Measurements from ENCODE around the gene CNKSR3. TPM values are rescaled to one million over a fixed set of nuclear protein-coding genes. Genes with fewer than 3 reads are reported as not detected.

Gene CNKSR3
- total RNA-seq, 2 experiments from 2014 or later, result not detected

DNA sequence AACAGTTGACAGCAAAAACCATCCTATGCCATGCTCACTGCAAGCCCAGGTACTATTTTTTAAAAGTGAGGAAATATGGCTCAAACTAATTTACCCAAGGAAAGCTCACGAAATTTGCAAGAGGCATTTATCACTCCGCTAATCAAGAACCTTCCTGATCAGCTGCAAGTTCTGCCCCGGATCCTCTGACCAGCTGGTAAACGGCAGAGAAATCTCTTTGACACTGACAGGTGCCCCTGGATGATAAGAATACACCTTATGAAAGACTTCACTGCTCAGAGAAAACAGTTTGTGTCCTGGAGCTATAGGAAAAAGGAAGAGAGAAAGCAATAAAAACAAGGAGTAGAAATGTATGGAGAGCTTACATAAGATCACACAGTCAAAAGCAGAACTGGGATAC lies 6.4 kb downstream of the CNKSR3 start:
- Mint-ChIP-seq H3K9me3 (no peaks in the 10 kb centered on the region), H3K4me3 (no peak overlapping the region), H3K4me1 (peaks cover 3% of the 10 kb centered on the region), H3K27ac (no peak overlapping the region), H3K36me3 (no peaks in the 10 kb centered on the region), H3K27me3 (peaks cover 23% of the 10 kb centered on the region)
- DNase-seq, result no peak
- POLR2A ChIA-PET, result no interaction called here
- no peak for ATAC-seq (ENCODE audit: low read depth)

DNA sequence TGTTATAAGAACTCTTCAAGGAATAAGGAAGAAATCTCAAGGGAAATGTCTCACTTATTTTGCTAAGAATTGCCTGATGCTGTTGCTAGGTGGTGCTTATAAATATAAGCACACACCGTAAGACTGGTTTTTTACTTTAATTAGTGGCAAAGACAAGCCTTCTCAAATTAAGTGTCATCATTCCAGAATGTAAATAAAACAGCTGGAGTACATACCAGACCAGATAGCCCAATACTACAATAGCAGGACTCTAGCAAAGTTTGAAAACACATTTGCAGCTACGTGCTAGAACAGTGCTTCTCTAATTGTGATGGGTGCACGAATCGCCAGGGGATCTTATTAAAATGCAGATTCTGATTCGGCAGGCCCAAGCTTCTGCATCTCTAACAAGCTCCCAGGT lies 6.8 kb downstream of the CNKSR3 start:
- Mint-ChIP-seq H3K9me3 (no peaks in the 10 kb centered on the region), H3K4me1 (no peaks in the 10 kb centered on the region), H3K4me3 (no peak overlapping the region), H3K36me3 (no peaks in the 10 kb centered on the region), H3K27ac (no peak overlapping the region), H3K27me3 (peaks cover 19% of the 10 kb centered on the region)
- POLR2A ChIA-PET, result interaction anchor here (0.6 kb wide), 1 partner anchor 78 kb away, joined by 3 read pairs; no protein-coding TSS in a partner anchor
- ATAC-seq (ENCODE audit: low read depth), result no peak
- no peak for DNase-seq

DNA sequence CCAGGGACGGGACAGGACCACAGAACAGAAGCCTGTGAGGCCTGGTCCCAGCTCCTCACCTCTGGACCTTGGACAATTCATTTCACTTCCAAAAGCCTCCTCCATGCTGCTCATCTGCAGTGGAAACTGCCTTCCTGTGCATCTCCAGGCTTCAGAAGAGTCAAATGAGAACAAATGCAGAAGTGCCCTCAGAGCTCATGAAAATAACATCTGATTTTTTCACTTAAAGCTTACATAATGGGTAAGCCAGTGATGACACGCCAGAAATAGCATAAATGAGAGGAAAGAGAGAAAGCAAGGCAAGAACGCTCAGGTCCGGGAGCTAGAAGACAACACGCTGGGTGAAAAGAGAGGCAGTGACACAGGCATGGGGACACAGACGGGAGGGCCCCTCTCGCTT lies 7.9 kb downstream of the CNKSR3 start:
- no peaks in the 10 kb centered on the region for H3K36me3 Mint-ChIP-seq
- POLR2A ChIA-PET, result no interaction called here
- H3K27ac Mint-ChIP-seq, result no peak overlapping the region
- H3K4me3 Mint-ChIP-seq, result no peak overlapping the region
- no peaks in the 10 kb centered on the region for H3K9me3 Mint-ChIP-seq
- H3K4me1 Mint-ChIP-seq, result no peaks in the 10 kb centered on the region
- ATAC-seq (ENCODE audit: low read depth) (no peak), DNase-seq (no peak)
- peaks cover 9% of the 10 kb centered on the region for H3K27me3 Mint-ChIP-seq

DNA sequence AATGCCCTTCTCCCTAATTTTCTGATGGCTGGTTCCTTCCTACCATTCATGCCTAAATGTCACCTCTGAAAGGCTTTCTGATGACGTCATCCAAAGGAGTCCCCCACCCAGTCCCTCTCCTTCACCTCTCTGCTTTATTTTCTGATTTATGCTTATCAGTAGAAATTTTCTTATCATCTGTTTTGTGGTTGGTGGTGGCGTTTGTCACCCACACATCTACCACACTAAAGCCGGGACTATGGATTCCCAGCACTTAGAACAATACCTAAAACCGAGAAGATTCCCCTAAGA lies 9.0 kb downstream of the CNKSR3 start:
- ATAC-seq (ENCODE audit: low read depth) (no peak), DNase-seq (no peak)
- Mint-ChIP-seq H3K27ac (no peak overlapping the region), H3K4me1 (no peaks in the 10 kb centered on the region), H3K36me3 (no peaks in the 10 kb centered on the region), H3K9me3 (no peaks in the 10 kb centered on the region), H3K27me3 (peaks cover 4% of the 10 kb centered on the region), H3K4me3 (no peak overlapping the region)
- POLR2A ChIA-PET, result no interaction called here

DNA sequence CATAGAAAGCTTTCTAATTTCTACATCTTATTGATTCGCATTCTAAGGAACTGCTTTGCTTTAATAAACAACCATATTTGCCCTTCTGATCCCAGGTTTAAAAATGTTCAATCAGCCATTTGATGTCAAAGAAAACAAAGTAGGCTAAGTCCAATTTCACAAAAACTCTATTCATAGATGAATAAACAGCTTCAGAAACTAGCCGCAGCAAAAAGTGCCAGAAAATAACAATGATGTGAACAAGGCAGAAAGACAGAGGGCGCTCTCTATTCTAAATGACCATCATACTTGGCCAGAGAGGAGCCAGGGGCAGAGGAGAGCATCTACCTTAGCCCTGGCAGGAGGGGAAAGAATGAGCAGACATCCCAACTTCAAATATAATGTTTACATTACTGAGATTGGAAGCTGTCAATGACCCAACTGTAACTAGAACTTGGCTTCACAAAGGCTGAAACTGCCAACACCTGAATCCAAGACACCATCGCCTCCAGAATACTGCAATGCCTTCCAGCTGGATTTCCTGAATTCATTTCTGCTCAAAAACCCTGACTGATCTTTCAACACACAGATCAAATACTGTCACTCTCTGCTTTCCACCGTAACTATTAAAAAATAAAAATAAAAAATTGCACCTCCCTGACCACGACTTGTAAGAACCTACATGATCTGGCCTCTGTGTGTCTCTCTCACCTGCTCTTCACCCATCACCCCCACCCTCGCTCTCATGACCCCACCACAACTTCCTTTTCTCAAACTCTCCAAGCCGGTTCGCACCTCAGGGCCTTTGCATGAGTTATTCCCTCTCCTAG lies 9.5 kb downstream of the CNKSR3 start:
- Mint-ChIP-seq H3K36me3 (no peaks in the 10 kb centered on the region), H3K4me3 (no peak overlapping the region)

GRCh38 chr6:154499855-154500589 lies 10.5 kb downstream of the CNKSR3 start:
- POLR2A ChIA-PET, result no interaction called here
- Mint-ChIP-seq H3K9me3 (no peaks in the 10 kb centered on the region), H3K4me3 (no peak overlapping the region), H3K27me3 (peaks cover 2% of the 10 kb centered on the region), H3K4me1 (no peaks in the 10 kb centered on the region), H3K36me3 (no peaks in the 10 kb centered on the region), H3K27ac (no peak overlapping the region)
- no peak for ATAC-seq (ENCODE audit: low read depth)
- no peak for DNase-seq

More for the DNA sequence above, 9.5 kb downstream of the CNKSR3 start:
- no peaks in the 10 kb centered on the region for H3K9me3 Mint-ChIP-seq
- no peak overlapping the region for H3K27ac Mint-ChIP-seq
- POLR2A ChIA-PET, result no interaction called here
- no peak for ATAC-seq (ENCODE audit: low read depth)
- no peaks in the 10 kb centered on the region for H3K4me1 Mint-ChIP-seq
- peaks cover 2% of the 10 kb centered on the region for H3K27me3 Mint-ChIP-seq
- DNase-seq, result no peak

- ATAC-seq (ENCODE audit: low read depth) (no peak), DNase-seq (no peak)
- no peak overlapping the region for H3K27ac Mint-ChIP-seq
- no peak overlapping the region for H3K4me3 Mint-ChIP-seq
- no peaks in the 10 kb centered on the region for H3K36me3 Mint-ChIP-seq
- H3K9me3 Mint-ChIP-seq, result no peaks in the 10 kb centered on the region
- POLR2A ChIA-PET, result no interaction called here
- H3K4me1 Mint-ChIP-seq, result no peaks in the 10 kb centered on the region
- H3K27me3 Mint-ChIP-seq, result no peaks in the 10 kb centered on the region
These were observed 12.0 kb downstream of the CNKSR3 start for GRCh38 chr6:154498340-154498934.

GRCh38 chr6:154496793-154497517 lies 13.5 kb downstream of the CNKSR3 start:
- DNase-seq (no peak), ATAC-seq (ENCODE audit: low read depth) (no peak)
- Mint-ChIP-seq H3K36me3 (no peaks in the 10 kb centered on the region), H3K4me1 (no peaks in the 10 kb centered on the region), H3K27ac (no peak overlapping the region), H3K9me3 (no peaks in the 10 kb centered on the region), H3K4me3 (no peak overlapping the region), H3K27me3 (no peaks in the 10 kb centered on the region)
- POLR2A ChIA-PET, result no interaction called here

DNA sequence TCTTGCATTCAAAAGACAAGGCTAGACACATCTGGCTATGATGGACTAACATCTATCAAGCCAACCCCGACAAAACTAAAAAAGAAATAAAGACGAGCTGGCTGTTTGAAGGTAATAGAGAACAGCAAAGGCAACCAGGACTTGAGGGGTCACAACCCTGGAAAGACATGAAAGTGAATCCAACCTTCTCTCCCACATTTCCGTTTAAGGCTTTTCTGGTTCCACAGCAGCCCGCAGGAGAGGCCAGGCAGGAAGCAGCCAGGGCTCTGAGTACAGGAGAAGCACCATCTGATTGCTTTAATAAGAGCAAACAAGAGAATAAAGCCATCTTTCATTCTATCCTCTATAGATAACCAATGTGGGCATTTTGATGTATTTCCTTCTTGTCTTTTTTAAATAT lies 14.3 kb downstream of the CNKSR3 start:
- no peaks in the 10 kb centered on the region for H3K4me1 Mint-ChIP-seq
- H3K27me3 Mint-ChIP-seq, result no peaks in the 10 kb centered on the region

DNA sequence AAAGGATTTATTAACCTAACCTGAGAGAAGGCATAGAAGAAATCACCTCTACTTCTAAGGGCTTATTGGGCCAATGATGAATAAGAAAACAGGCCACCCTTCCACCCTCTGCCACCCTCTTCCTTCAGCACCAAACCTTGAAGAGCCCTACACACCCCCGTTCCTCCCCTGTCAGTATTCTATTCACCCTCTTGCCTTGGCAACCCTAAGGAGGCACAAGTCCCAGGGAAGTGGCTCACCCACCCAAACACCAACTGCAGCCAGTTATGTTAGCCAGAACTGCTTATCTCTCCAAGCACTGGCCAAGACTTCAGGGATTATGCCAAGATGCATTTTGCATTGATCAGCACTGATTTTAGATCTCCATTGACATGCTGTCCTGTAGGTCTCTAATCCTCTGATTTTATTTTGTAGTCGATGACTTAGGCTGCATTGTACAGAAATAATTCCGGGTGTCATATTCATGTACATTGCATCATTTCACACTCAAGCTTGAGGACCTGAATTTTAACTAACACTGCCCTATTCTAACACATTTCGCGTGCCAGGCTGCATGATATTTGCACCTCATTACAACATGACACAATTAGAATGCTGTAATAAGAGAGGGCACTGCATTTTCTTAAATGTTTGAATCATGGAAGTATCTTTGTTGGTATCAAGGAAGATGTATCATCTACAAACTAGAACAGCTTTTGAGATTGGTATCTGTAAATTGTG lies 15.7 kb downstream of the CNKSR3 start:
- DNase-seq, result no peak
- no peak for ATAC-seq (ENCODE audit: low read depth)
- no peaks in the 10 kb centered on the region for H3K9me3 Mint-ChIP-seq
- H3K4me3 Mint-ChIP-seq, result no peak overlapping the region
- no peaks in the 10 kb centered on the region for H3K4me1 Mint-ChIP-seq
- no peak overlapping the region for H3K27ac Mint-ChIP-seq
- POLR2A ChIA-PET, result no interaction called here
- H3K36me3 Mint-ChIP-seq, result no peaks in the 10 kb centered on the region
- peaks cover 2% of the 10 kb centered on the region for H3K27me3 Mint-ChIP-seq

More for the DNA sequence above, 14.3 kb downstream of the CNKSR3 start:
- no peaks in the 10 kb centered on the region for H3K36me3 Mint-ChIP-seq
- H3K9me3 Mint-ChIP-seq, result no peaks in the 10 kb centered on the region
- no peak for DNase-seq
- H3K4me3 Mint-ChIP-seq, result no peak overlapping the region
- POLR2A ChIA-PET, result no interaction called here
- no peak overlapping the region for H3K27ac Mint-ChIP-seq
- no peak for ATAC-seq (ENCODE audit: low read depth)

GRCh38 chr6:154491567-154492470 lies 18.7 kb downstream of the CNKSR3 start:
- no peak for DNase-seq
- peaks cover 2% of the 10 kb centered on the region for H3K27me3 Mint-ChIP-seq
- no peaks in the 10 kb centered on the region for H3K9me3 Mint-ChIP-seq
- no peak for ATAC-seq (ENCODE audit: low read depth)
- H3K27ac Mint-ChIP-seq, result no peak overlapping the region
- POLR2A ChIA-PET, result no interaction called here
- no peak overlapping the region for H3K4me3 Mint-ChIP-seq
- H3K4me1 Mint-ChIP-seq, result no peaks in the 10 kb centered on the region
- H3K36me3 Mint-ChIP-seq, result no peaks in the 10 kb centered on the region

GRCh38 chr6:154489822-154490221 lies 20.7 kb downstream of the CNKSR3 start:
- no peak overlapping the region for H3K4me3 Mint-ChIP-seq
- POLR2A ChIA-PET, result no interaction called here
- no peaks in the 10 kb centered on the region for H3K9me3 Mint-ChIP-seq
- no peak overlapping the region for H3K27ac Mint-ChIP-seq
- DNase-seq, result no peak
- peaks cover 2% of the 10 kb centered on the region for H3K27me3 Mint-ChIP-seq
- no peak for ATAC-seq (ENCODE audit: low read depth)
- H3K36me3 Mint-ChIP-seq, result no peaks in the 10 kb centered on the region
- no peaks in the 10 kb centered on the region for H3K4me1 Mint-ChIP-seq

Data from activated naive CD8-positive, alpha-beta T cell treated with anti-CD3 and anti-CD28 coated beads, Interleukin-2, amount 10 ng/mL, durations not matched to agents 7 days and 5 days (primary cell).